ENCODE measurements around the gene PIEZO1. TPM values are rescaled to one million over a fixed set of nuclear protein-coding genes. Genes with fewer than 3 reads are reported as not detected.

The PIEZO1 gene
- total and polyA plus RNA-seq, 2 donors (not counting 1 experiment from before 2014, with no cell fraction given), result 108 to 331 TPM

DNA sequence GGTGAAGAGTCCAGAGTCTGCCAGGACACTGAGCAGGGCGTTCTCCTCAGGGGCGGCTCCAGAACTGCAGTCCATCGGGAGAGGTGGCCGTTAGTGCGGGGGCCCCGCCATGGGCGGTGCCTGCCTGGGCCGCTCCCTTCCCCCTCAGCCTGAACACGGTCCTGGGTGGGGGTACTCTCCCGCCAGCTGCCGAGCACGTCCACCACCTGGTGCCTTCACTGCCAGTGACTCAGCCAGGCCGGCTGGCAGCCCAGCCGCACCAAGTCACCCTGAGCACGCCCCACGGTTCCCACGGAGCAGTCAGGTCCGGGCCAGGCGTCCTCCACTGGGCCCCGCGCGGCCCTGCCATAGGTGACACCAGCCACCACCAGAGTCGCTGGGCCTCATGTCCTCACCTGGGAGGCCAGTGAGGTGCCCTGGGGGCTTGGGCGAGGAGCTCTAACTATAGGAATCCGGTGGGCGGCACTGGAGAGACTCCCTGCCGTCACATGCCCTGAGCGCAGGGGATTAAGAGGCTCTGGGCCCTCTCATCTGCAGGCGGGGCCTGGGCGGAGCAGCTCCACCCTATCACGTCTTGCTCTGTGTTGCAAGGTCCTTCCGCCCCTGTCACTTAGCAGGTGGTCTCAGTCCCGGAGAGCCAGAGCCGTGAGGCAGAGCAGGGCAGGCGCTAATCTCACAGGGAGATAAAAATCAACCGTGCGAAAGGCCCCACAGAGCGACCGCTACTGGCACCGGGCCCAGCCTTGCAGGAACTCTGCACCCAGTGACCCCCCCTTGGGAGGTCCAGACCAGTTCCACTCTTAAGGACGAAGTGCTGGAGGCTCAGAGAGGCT, 14.3 kb downstream of the PIEZO1 start:
- H3K9me3 Mint-ChIP-seq (ENCODE audit: insufficient read depth), result no peaks in the 10 kb centered on the region
- peak overlapping the region; percentile 74 for H3K4me2 ChIP-seq (replicated peaks; ENCODE audit: low read depth, low read length, poor library complexity, severe bottlenecking)
- WGBS (ENCODE audit: insufficient coverage), result 32% methylated on average over 41 of the region's 41 CpGs
- peak overlapping the region in 2 of 5 experiments; percentile 4 to 11 for H3K4me3 ChIP-seq (ENCODE audit: control extremely low read depth in 1 of 5, extremely low read depth in 1 of 5, insufficient read depth in 1 of 5, low read depth in 2 of 5, low read length in 4 of 5)
- ATAC-seq (ENCODE audit: low read depth), result peak; percentile 42
- H3K27ac ChIP-seq (ENCODE audit: low read length in 2 of 2), result peak overlapping the region; percentile 24 to 43
- H3K27me3 Mint-ChIP-seq, result no peaks in the 10 kb centered on the region
- no peak for TF ChIP-seq EZH2 (IDR thresholded peaks at IDR 0.05; ENCODE audit: borderline replicate concordance, insufficient read depth, low read depth, low read length, poor library complexity, severe bottlenecking)
- TF ChIP-seq, protein P1, sequence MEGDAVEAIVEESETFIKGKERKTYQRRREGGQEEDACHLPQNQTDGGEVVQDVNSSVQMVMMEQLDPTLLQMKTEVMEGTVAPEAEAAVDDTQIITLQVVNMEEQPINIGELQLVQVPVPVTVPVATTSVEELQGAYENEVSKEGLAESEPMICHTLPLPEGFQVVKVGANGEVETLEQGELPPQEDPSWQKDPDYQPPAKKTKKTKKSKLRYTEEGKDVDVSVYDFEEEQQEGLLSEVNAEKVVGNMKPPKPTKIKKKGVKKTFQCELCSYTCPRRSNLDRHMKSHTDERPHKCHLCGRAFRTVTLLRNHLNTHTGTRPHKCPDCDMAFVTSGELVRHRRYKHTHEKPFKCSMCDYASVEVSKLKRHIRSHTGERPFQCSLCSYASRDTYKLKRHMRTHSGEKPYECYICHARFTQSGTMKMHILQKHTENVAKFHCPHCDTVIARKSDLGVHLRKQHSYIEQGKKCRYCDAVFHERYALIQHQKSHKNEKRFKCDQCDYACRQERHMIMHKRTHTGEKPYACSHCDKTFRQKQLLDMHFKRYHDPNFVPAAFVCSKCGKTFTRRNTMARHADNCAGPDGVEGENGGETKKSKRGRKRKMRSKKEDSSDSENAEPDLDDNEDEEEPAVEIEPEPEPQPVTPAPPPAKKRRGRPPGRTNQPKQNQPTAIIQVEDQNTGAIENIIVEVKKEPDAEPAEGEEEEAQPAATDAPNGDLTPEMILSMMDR (IDR thresholded peaks at IDR 0.05), result no peak
- H3K27ac Mint-ChIP-seq, result peak overlapping the region; percentile 84
- peaks cover 53% of the 10 kb centered on the region for H3K4me1 Mint-ChIP-seq
- H3K9me3 ChIP-seq (ENCODE audit: control extremely low read depth in 1 of 3, control insufficient read depth in 2 of 3, insufficient read depth in 1 of 3, low read length in 2 of 3), result no peaks in the 10 kb centered on the region
- intact Hi-C loops (cut with micrococcal nuclease), result loop anchor here (2.0 kb wide), 1 partner anchor 26 kb away; no protein-coding TSS in a partner anchor
- ChIA-PET CTCF (interaction anchor here (3.7 to 8.4 kb wide), 2 partner anchors 11 to 33 kb away, joined by 14 to 68 read pairs; partner anchors contain the start of gene PIEZO1), POLR2A (interaction anchor here (0.6 to 1.5 kb wide), 4 partner anchors 10 to 25 kb away, joined by 3 to 7 read pairs (median 4); partner anchors contain the start of gene PIEZO1)
- H3K9ac ChIP-seq (ENCODE audit: low read length), result peak overlapping the region; percentile 28
- H2AFZ ChIP-seq (ENCODE audit: insufficient read depth, low read depth, low read length, poor library complexity, severe bottlenecking), result peak overlapping the region; percentile 11
- peak; percentile 70 for DNase-seq
- peaks cover 98% of the 10 kb centered on the region for H3K79me2 ChIP-seq (ENCODE audit: control insufficient read depth, insufficient read depth, low read length)
- peak overlapping the region; percentile 65 for H3K4me3 Mint-ChIP-seq
- H3K36me3 ChIP-seq (replicated peaks in 1 of 2; ENCODE audit: control extremely low read depth in 1 of 2, control insufficient read depth in 1 of 2, extremely low read depth in 1 of 2, insufficient read depth in 2 of 2, low read length in 1 of 2), result no peaks in the 10 kb centered on the region
- H3K4me1 ChIP-seq (ENCODE audit: control insufficient read depth in 2 of 2, insufficient read depth in 2 of 2, low read length in 2 of 2), result peaks cover 52 to 69% of the 10 kb centered on the region in 2 donors
- peaks cover 97% of the 10 kb centered on the region for H4K20me1 ChIP-seq (ENCODE audit: control insufficient read depth, insufficient read depth, low read length, poor library complexity, severe bottlenecking)
- H3K27me3 ChIP-seq (replicated peaks in 1 of 4; ENCODE audit: control extremely low read depth in 1 of 4, control insufficient read depth in 3 of 4, insufficient read depth in 4 of 4, low read length in 3 of 4), result no peaks in the 10 kb centered on the region

Data from B cell (primary cell).